ENCODE data around the gene RABGAP1.

DNA sequence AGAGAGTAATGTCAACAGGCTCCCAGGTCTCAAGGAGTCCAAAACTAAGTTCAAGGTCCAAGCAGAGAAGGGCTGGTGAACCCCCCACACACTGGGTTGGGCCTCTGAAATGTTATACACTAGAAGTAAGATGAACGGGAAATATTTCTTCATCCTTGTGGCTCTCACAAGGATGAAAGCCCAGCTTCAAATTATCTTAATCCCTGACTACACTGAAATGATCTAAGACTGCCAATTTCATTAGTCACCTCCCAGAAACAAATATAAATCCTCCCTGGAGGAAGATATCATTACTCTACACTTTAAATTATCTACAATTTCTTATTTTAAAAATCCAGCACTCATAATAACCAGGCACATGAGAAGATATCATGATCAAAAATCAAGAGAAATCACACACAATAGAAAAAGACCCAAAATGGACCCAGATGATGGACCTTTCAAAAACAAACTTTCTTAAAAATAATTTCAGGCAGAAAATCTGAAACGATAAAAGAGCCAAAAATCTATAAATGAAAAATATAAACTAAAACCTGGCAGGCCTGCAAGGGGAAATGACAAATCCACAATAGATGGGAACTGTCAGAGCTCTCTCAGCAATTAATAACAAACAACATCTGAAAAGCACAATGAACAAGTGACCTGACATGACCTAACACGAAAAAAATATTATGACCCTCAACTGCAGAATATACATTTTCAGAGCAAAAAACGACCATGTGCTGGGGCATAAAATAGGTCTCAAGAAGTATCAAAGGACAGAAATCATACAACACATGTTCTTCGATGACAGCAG, 210.1 kb downstream of the RABGAP1 start:
- TF ChIP-seq CTCF (conservative IDR thresholded peaks at IDR 0.05) = no peak
- no peak for TF ChIP-seq EZH2 (IDR thresholded peaks at IDR 0.05; ENCODE audit: low read depth)
